GM21737 (cell line): ENCODE measurements around the gene EBLN2.

Experiments used
- ATAC-seq: cut with Tn5 transposase; IDR thresholded peaks from one replicate; pipeline ENCODE4 v1.9.1; 2021; ENCODE audit warnings: mild to moderate bottlenecking, moderate library complexity; ENCODE audit not compliant: unreplicated experiment

Gene EBLN2

GRCh38 chr3:73100741-73101559 is 39.5 kb downstream of the EBLN2 start:
- no peak for ATAC-seq

- ATAC-seq: no peak
Observed at GRCh38 chr3:73101881-73102280, 40.4 kb downstream of the EBLN2 start.

- ATAC-seq: no peak
Observed at GRCh38 chr3:73107215-73107614, 45.8 kb downstream of the EBLN2 start.

- ATAC-seq: no peak
Observed at GRCh38 chr3:73107676-73108187, 46.3 kb downstream of the EBLN2 start.

- no peak for ATAC-seq
Observed at GRCh38 chr3:73108750-73109149, 47.3 kb downstream of the EBLN2 start.

- no peak for ATAC-seq
Observed at GRCh38 chr3:73110530-73110929, 49.1 kb downstream of the EBLN2 start.
